ENCODE measurements around the gene ZFP91.
A peak's percentile ranks its signal among the peaks of the same experiment; 100 is the strongest.

Gene ZFP91

GRCh38 chr11:58616594-58616993 is 37.7 kb downstream of the ZFP91 start:
- H3K9me3 ChIP-seq (ENCODE audit: control insufficient read depth, insufficient read depth, low read length): no peaks in the 10 kb centered on the region
- H3K36me3 ChIP-seq (ENCODE audit: control insufficient read depth, low read length): peaks cover 98% of the 10 kb centered on the region
- H3K79me2 ChIP-seq (ENCODE audit: control insufficient read depth, low read length): peaks cover 3% of the 10 kb centered on the region
- no peak overlapping the region for H3K4me2 ChIP-seq (ENCODE audit: low read length)
- H3F3A ChIP-seq (ENCODE audit: control insufficient read depth, insufficient read depth): no peaks in the 10 kb centered on the region; the same call in 1 of the 2 replicates
- H4K20me1 ChIP-seq (ENCODE audit: control insufficient read depth, insufficient read depth, low read depth, low read length): no peaks in the 10 kb centered on the region; the same call in 1 of the 2 replicates
- H3K4me3 ChIP-seq (ENCODE audit: low read length): no peak overlapping the region
- no peaks in the 10 kb centered on the region for H3K4me1 ChIP-seq (ENCODE audit: control insufficient read depth, low read length)
- TF ChIP-seq EZH2phosphoT487 (IDR thresholded peaks at IDR 0.05; ENCODE audit: borderline replicate concordance, low read length) (no peak), CTCF (IDR thresholded peaks at IDR 0.05; ENCODE audit: low read depth, low read length, poor library complexity, severe bottlenecking) (no peak)
- H3K27me3 ChIP-seq (ENCODE audit: control insufficient read depth, low read length): no peaks in the 10 kb centered on the region
- no peaks in the 10 kb centered on the region for H3K9me2 ChIP-seq (replicated peaks; ENCODE audit: control insufficient read depth, low read length)
- H3K27ac ChIP-seq (ENCODE audit: low read depth, low read length): no peak overlapping the region

- H3K36me3 ChIP-seq (ENCODE audit: control insufficient read depth, low read length): peaks cover 98% of the 10 kb centered on the region
- H3K27me3 ChIP-seq (ENCODE audit: control insufficient read depth, low read length): no peaks in the 10 kb centered on the region
- no peak overlapping the region for H3K27ac ChIP-seq (ENCODE audit: low read depth, low read length)
- H3K4me1 ChIP-seq (ENCODE audit: control insufficient read depth, low read length): no peaks in the 10 kb centered on the region
- H3K9me3 ChIP-seq (ENCODE audit: control insufficient read depth, insufficient read depth, low read length): no peaks in the 10 kb centered on the region
- H3K4me2 ChIP-seq (ENCODE audit: low read length): no peak overlapping the region
- no peaks in the 10 kb centered on the region; the same call in 1 of the 2 replicates for H3F3A ChIP-seq (ENCODE audit: control insufficient read depth, insufficient read depth)
- no peak overlapping the region for H3K4me3 ChIP-seq (ENCODE audit: low read length)
- H3K9me2 ChIP-seq (replicated peaks; ENCODE audit: control insufficient read depth, low read length): no peaks in the 10 kb centered on the region
- no peaks in the 10 kb centered on the region; the same call in 1 of the 2 replicates for H4K20me1 ChIP-seq (ENCODE audit: control insufficient read depth, insufficient read depth, low read depth, low read length)
- no peak for TF ChIP-seq EZH2phosphoT487 (IDR thresholded peaks at IDR 0.05; ENCODE audit: borderline replicate concordance, low read length)
- TF ChIP-seq CTCF (IDR thresholded peaks at IDR 0.05; ENCODE audit: low read depth, low read length, poor library complexity, severe bottlenecking): peak; percentile 30
- peaks cover 3% of the 10 kb centered on the region for H3K79me2 ChIP-seq (ENCODE audit: control insufficient read depth, low read length)
Measured at GRCh38 chr11:58617976-58618557, 39.2 kb downstream of the ZFP91 start.

- Histone ChIP-seq H3K4me3 (ENCODE audit: low read length) (no peak overlapping the region), H3K36me3 (ENCODE audit: control insufficient read depth, low read length) (peaks cover 94% of the 10 kb centered on the region), H3K4me2 (ENCODE audit: low read length) (no peak overlapping the region), H3K27me3 (ENCODE audit: control insufficient read depth, low read length) (no peaks in the 10 kb centered on the region), H3F3A (ENCODE audit: control insufficient read depth, insufficient read depth) (peaks cover 6% of the 10 kb centered on the region; the same call in 1 of the 2 replicates), H3K27ac (ENCODE audit: low read depth, low read length) (no peak overlapping the region), H3K9me2 (replicated peaks; ENCODE audit: control insufficient read depth, low read length) (no peaks in the 10 kb centered on the region), H3K4me1 (ENCODE audit: control insufficient read depth, low read length) (peaks cover 19% of the 10 kb centered on the region), H4K20me1 (ENCODE audit: control insufficient read depth, insufficient read depth, low read depth, low read length) (no peaks in the 10 kb centered on the region; the same call in 1 of the 2 replicates), H3K9me3 (ENCODE audit: control insufficient read depth, insufficient read depth, low read length) (no peaks in the 10 kb centered on the region), H3K79me2 (ENCODE audit: control insufficient read depth, low read length) (peaks cover 3% of the 10 kb centered on the region)
- TF ChIP-seq CTCF (IDR thresholded peaks at IDR 0.05; ENCODE audit: low read depth, low read length, poor library complexity, severe bottlenecking): no peak
Measured at GRCh38 chr11:58621586-58622262, 42.9 kb downstream of the ZFP91 start.
